HepG2 (cell line): ENCODE results near the gene HSD3B7. TPM values are rescaled to one million over a fixed set of nuclear protein-coding genes. Genes with fewer than 3 reads are reported as not detected.

ENCODE experiments used
- CCDC6 ChIP-seq: sonication (generic); formaldehyde crosslinking; IDR thresholded peaks from 2 replicates; pipeline ENCODE4 v1.8.1; 2022; ENCODE audit warnings: mild to moderate bottlenecking, missing genetic modification reagents, moderate library complexity
- CHD4 ChIP-seq: fragments of 200-600 bp; sonication (generic); IDR thresholded peaks from 2 replicates; pipeline ENCODE4 v1.7.0; 2017; ENCODE audit warnings: mild to moderate bottlenecking, low read length, borderline replicate concordance
- GATAD1 ChIP-seq: IDR thresholded peaks from 2 replicates; pipeline ENCODE4 v1.6.1; 2016; ENCODE audit warnings: missing genetic modification reagents, missing compliant biosample characterization
- GPBP1L1 ChIP-seq: sonication (generic); formaldehyde crosslinking; IDR thresholded peaks from 2 replicates; pipeline ENCODE4 v1.5.0; 2020; ENCODE audit warnings: mild to moderate bottlenecking, missing genetic modification reagents
- LBX2 ChIP-seq: sonication (generic); formaldehyde crosslinking; IDR thresholded peaks from 2 replicates; pipeline ENCODE4 v1.5.0; 2020; ENCODE audit warnings: missing genetic modification reagents, mild to moderate bottlenecking, borderline replicate concordance
- NPAS2 ChIP-seq: sonication (generic); formaldehyde crosslinking; IDR thresholded peaks from 2 replicates; pipeline ENCODE4 v1.8.0; 2022; ENCODE audit warnings: mild to moderate bottlenecking, missing genetic modification reagents, borderline replicate concordance
- PAF1 ChIP-seq: IDR thresholded peaks from 2 replicates; pipeline ENCODE4 v1.6.1; 2016; ENCODE audit warnings: missing genetic modification reagents, missing compliant biosample characterization
- PITX1 ChIP-seq: sonication (generic); formaldehyde crosslinking; IDR thresholded peaks from 2 replicates; pipeline ENCODE4 v1.5.1; 2020; ENCODE audit warnings: mild to moderate bottlenecking, missing genetic modification reagents
- SSRP1 ChIP-seq: IDR thresholded peaks from 2 replicates; pipeline ENCODE4 v1.6.1; 2016; ENCODE audit warnings: control low read depth
- TBX2 ChIP-seq: sonication (generic); formaldehyde crosslinking; IDR thresholded peaks from 2 replicates; pipeline ENCODE4 v1.5.0; 2020; ENCODE audit warnings: missing genetic modification reagents, mild to moderate bottlenecking, borderline replicate concordance
- TFDP2 ChIP-seq: sonication (generic); formaldehyde crosslinking; IDR thresholded peaks from 2 replicates; pipeline ENCODE4 v1.4.0; 2020; ENCODE audit warnings: missing genetic modification reagents
- ZBTB40 ChIP-seq, 2 experiments: fragments of 450-650 bp in 1 of 2; sonication (generic) in 1 of 2; formaldehyde crosslinking in 1 of 2; IDR thresholded peaks; 2 replicates each; pipeline versions ENCODE4 v1.6.1 to v1.8.0; 2016 to 2022; ENCODE audit warnings: antibody characterized with exemption in 1 of 2, mild to moderate bottlenecking in 1 of 2, missing genetic modification reagents in 1 of 2
- ZNF253 ChIP-seq: sonication (generic); formaldehyde crosslinking; IDR thresholded peaks from 2 replicates; pipeline ENCODE4 v1.8.0; 2022; ENCODE audit warnings: mild to moderate bottlenecking, missing genetic modification reagents, borderline replicate concordance
- ZNF441 ChIP-seq: sonication (generic); formaldehyde crosslinking; IDR thresholded peaks from 2 replicates; pipeline ENCODE4 v1.7.0; 2021; ENCODE audit warnings: missing genetic modification reagents, borderline replicate concordance
- ZNF563 ChIP-seq: sonication (generic); formaldehyde crosslinking; IDR thresholded peaks from 2 replicates; pipeline ENCODE4 v1.8.0; 2022; ENCODE audit warnings: mild to moderate bottlenecking, moderate library complexity, missing genetic modification reagents
- ZNF766 ChIP-seq: sonication (generic); formaldehyde crosslinking; IDR thresholded peaks from 2 replicates; pipeline ENCODE4 v1.5.0; 2020; ENCODE audit warnings: missing genetic modification reagents, borderline replicate concordance
- polyA plus RNA-seq, 8 experiments: library from polyadenylated mRNA; depleted of rRNA in 3 of 8; stranded (reverse) in 7 of 8; unstranded in 1 of 8; fragments of >200 nt; fragmentation: Illumina TruSeq in 4 of 8; extraction: Trizol in 4 of 8; gene quantifications; 2 replicates each; pipeline versions ENCODE4 v1.2.1 to v1.2.3, GENCODE V29; 2011 to 2016; ENCODE audit warnings: low read depth in 4 of 8, missing spikeins in 1 of 8, mixed read lengths in 1 of 8; ENCODE audit not compliant: insufficient read depth in 1 of 8
- total RNA-seq, 5 experiments: library from RNA; depleted of rRNA; stranded (reverse); fragments of >200 nt; fragmentation: Illumina TruSeq; extraction: Trizol; gene quantifications; 2 replicates each; pipeline ENCODE4 v1.2.3, GENCODE V29; 2016; ENCODE audit warnings: low read depth in 1 of 5

HSD3B7 gene
- total and polyA plus RNA-seq, 2 of the 13 experiments (the other 11 are each of a cell fraction or from before 2014, with no cell fraction given), result 32.9 to 69.7 TPM

GRCh38 chr16:30948667-30949649 is 36.0 kb upstream of the HSD3B7 start, which contains the start of gene ORAI3 (continued):
- TF ChIP-seq GPBP1L1 (no peak), GATAD1 (CRISPR knock-in tag) (no peak), TFDP2 (CRISPR knock-in tag) (no peak), SSRP1 (CRISPR knock-in tag) (no peak; the same call in 1 of the 2 replicates), NPAS2 (CRISPR knock-in tag) (no peak), PITX1 (CRISPR knock-in tag) (no peak), ZNF441 (CRISPR knock-in tag) (peak; percentile 76; the same call in 1 of the 2 replicates), ZNF253 (no peak), ZNF563 (CRISPR knock-in tag) (peak; percentile 74; the same call in 1 of the 2 replicates), CHD4 (no peak), LBX2 (CRISPR knock-in tag) (no peak), TBX2 (CRISPR knock-in tag) (peak; percentile 58; the same call in 1 of the 2 replicates), CCDC6 (CRISPR knock-in tag) (no peak), ZBTB40 (IDR thresholded peaks at IDR 0.05) (no peak), ZBTB40 (CRISPR knock-in tag; IDR thresholded peaks at IDR 0.05) (no peak), PAF1 (CRISPR knock-in tag) (no peak), ZNF766 (CRISPR knock-in tag) (0 out of 2 replicates have a peak, but pooled peaks have one; percentile 74)
